Activated CD8-positive, alpha-beta memory T cell treated with anti-CD3 and anti-CD28 coated beads for 36 hours (primary cell): Measurements from ENCODE around the gene MEAK7. TPM values are rescaled to one million over a fixed set of nuclear protein-coding genes. Genes with fewer than 3 reads are reported as not detected.

Source experiments
- CTCF ChIA-PET: fragments of 350-600 bp; sonication (Branson Sonifier 250); formaldehyde crosslinking; loops from one replicate; lab custom pipeline; 2021; ENCODE audit warnings: antibody characterized with exemption; lab: Charles Lee
- POLR2A ChIA-PET: fragments of 350-600 bp; sonication (Branson Sonifier 250); formaldehyde crosslinking; loops from one replicate; lab custom pipeline; 2021; ENCODE audit warnings: antibody characterized with exemption; lab: Charles Lee
- total RNA-seq, 2 experiments: library from RNA; stranded (reverse); gene quantifications; one replicate each; pipeline ENCODE4 v1.2.3, GENCODE V29; 2021

Gene MEAK7
- total RNA-seq, 2 experiments from 2014 or later: 9.6 to 10.8 TPM

DNA sequence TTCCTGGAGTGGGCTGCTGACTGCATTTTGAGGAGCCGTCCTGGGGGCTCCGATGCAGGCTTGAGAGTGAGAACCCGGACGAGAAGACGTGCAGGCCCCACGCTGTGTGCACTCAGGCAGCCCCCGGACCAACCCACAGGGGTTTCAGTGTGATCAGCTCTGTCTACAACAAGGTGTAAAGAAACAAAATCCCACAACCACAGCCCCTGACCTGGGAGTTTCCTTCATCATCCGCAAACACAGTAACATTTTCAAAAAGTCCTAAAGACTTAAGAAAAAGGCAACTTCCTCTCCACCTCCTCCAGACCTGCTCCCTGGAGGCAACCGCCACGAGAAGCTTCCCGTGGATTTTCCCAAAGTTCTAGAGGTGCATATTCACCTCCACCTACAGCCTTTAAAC, 15.4 kb upstream of the MEAK7 start:
- POLR2A ChIA-PET: no interaction called here

DNA sequence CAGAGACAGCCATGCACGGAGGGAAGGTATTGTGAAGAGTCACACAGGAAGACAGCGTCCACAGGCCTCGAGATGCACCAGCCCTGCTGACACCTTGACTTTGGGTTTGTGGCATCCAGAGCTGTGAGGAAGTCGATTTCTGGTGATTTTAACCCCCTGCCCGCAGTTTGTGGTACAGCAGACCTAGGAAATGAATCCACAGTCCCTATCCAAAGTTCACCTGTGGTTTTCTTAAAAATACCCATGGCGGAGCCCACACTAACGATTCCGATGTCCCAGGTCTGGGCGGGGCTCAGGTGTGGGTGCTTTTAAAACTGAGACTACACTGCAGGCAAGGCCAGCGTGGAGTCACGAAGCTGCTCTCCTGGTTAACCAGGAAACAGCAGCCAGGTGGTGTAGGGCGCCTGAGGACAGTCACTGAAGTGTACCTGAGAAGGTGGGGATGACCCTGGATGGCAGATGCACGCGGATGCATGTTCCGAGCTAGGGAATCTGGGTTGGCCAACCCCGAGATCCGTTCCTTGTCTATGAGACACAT, 14.4 kb upstream of the MEAK7 start:
- CTCF ChIA-PET: interaction anchor here (0.6 to 4.1 kb wide), 12 partner anchors 9 to 154 kb away, joined by 3 to 20 read pairs (median 4); partner anchors contain the start of gene MEAK7
- POLR2A ChIA-PET: interaction anchor here (0.6 to 1.3 kb wide), 3 partner anchors 13 to 82 kb away, joined by 5 to 7 read pairs (median 6); no protein-coding TSS in a partner anchor

More for the DNA sequence above, 15.4 kb upstream of the MEAK7 start:
- CTCF ChIA-PET: interaction anchor here (0.6 to 4.1 kb wide), 7 partner anchors 9 to 103 kb away, joined by 3 to 20 read pairs (median 6); partner anchors contain the start of gene MEAK7

DNA sequence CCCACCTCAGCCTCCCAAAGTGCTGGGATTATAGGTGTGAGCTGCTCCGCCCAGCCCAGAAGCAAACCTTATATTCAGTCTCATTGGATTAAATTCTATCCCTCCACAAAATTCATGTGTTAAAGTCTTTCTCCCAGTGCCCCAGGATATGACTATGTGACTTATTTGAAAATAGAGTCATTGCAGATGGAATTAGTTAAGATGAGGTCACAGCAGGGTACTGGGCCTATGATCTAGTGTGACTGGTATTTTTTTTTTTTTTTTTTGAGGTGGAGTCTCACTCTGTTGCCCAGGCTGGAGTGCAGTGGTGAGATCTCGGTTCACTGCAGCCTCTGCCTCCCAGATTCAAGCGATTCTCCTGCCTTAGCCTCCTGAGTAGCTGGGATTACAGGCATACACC, 13.8 kb upstream of the MEAK7 start:
- ChIA-PET POLR2A (interaction anchor here (0.6 to 1.3 kb wide), 4 partner anchors 13 to 83 kb away, joined by 3 to 7 read pairs (median 6); no protein-coding TSS in a partner anchor), CTCF (interaction anchor here (0.6 to 4.1 kb wide), 10 partner anchors 10 to 565 kb away, joined by 3 to 20 read pairs (median 4); partner anchors contain the start of gene MEAK7)

DNA sequence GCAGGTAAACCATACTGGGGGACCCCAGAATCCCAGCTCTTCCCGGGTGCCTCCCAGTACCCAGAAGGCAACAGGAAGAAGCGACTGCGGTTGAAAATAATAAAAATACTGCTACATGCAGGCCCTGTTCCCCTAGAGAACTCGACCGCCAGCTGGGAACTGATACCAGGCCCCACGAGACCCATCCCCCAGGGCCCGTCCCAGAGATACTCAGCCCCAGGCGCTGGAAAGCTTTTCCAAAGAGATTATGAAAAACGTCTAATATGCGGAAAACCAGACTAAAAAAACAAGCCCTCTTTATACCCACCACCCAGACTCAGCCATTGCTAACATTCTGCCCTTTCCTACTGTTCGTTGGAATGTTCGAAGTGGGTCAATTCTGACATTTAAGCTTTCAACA, 12.9 kb upstream of the MEAK7 start:
- CTCF ChIA-PET: interaction anchor here (0.6 to 4.1 kb wide), 5 partner anchors 11 to 104 kb away, joined by 3 to 20 read pairs (median 5); partner anchors contain the start of gene MEAK7
- POLR2A ChIA-PET: no interaction called here

DNA sequence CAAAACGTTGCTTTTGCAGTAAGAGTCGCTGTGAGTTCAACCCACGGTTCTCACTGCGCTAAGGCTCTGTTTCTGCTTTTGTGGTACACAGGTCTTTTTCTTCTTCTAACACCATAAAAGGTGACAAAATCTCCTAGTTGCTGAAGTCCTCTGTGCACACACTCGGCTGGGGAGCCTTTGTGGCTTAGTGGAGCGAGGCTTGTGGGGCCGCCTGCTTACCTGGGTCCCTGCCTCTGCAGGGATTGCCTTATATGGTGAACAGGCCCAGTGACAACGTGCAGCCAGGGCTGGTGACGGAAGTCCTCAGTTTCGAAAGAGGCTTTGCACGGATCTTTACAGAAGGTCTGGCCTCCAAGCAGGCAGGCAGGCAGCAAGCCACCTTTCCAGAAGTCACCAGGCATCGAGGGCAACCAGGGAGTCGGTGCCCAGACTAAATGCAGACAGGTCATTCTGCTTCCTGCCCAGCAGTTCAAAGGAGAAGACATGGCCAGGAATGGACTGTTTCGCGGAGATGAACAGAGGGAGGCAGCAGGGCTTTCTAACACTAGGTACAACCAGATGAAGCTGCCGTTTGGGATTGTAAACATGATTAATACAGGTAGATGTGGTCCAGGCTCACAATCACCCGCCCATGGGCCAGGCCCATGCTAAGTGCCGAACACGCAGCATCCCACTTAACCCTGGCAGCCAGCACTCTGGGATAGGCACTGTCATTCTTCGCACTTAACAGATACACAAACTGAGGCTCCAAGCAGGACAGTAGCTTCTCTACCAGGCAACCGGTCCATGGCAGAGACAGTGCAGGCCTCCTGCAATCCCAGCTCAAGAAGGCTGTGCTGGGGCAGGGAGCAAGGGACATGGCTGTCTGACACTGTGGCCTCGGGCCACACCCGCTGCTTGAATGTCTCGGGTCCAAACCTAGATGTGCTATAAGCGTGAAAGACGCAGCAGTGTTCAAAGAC, 10.7 kb upstream of the MEAK7 start:
- ChIA-PET CTCF (interaction anchor here (0.9 to 3.0 kb wide), 6 partner anchors 9 to 106 kb away, joined by 3 to 14 read pairs (median 5); partner anchors contain the start of gene MEAK7), POLR2A (interaction anchor here (1.1 kb wide), 2 partner anchors 77 to 84 kb away, joined by 4 to 6 read pairs; no protein-coding TSS in a partner anchor)

DNA sequence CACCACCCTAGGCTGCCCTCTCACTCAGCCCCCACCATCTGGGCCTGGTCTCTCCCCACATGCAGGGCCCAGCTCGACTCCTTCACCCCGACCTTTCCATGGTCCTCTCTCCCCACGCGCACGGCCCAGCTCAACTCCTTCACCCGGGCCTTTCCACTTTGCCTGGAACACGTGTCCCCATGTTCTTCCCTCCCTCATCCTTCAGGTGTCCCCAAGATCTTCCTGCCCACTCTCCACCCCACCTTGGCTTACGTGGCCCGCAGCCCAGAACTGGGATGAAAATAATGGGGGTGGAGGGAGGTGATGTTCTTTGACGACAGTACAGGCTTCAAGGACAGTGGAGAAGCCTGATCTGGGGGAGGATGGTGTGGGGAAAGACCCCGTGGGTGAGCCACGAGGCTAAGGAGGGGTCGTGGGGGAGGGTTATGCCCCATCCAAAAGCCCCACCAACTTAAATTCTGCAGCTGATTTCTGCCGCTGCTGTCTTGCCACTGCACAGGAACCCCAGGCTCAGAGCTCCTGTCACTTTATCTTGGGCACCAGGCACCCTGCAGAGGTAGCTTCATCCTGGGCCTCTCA, 9.9 kb upstream of the MEAK7 start:
- CTCF ChIA-PET: interaction anchor here (0.9 to 3.0 kb wide), 6 partner anchors 9 to 107 kb away, joined by 3 to 14 read pairs (median 5); partner anchors contain the start of gene MEAK7
- POLR2A ChIA-PET: interaction anchor here (0.8 to 1.1 kb wide), 3 partner anchors 39 to 85 kb away, joined by 4 to 6 read pairs (median 5); no protein-coding TSS in a partner anchor

DNA sequence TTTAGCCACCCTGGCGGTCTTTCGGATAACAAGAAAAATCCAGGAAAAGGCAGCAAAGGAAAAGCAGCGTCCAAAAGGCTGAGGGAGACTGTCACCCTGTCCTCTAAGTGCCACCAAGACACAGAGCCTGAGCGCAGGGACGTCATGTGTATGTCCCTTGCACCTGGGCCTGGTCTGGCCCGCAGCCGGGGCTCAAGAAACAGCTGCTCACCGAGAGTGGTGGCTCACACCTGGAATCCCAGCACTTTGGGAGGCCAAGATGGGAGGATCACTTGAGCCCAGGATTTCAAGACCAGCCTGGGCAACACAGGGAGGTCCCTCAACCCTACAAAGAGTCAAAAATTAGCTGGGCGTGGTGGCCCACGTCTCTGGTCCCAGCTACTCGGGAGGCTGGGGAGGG, 9.2 kb upstream of the MEAK7 start:
- CTCF ChIA-PET: interaction anchor here (0.7 to 3.0 kb wide), 11 partner anchors 8 to 236 kb away, joined by 3 to 14 read pairs (median 4); partner anchors contain the start of gene MEAK7
- POLR2A ChIA-PET: interaction anchor here (0.8 kb wide), 1 partner anchor 40 kb away, joined by 5 read pairs; no protein-coding TSS in a partner anchor

DNA sequence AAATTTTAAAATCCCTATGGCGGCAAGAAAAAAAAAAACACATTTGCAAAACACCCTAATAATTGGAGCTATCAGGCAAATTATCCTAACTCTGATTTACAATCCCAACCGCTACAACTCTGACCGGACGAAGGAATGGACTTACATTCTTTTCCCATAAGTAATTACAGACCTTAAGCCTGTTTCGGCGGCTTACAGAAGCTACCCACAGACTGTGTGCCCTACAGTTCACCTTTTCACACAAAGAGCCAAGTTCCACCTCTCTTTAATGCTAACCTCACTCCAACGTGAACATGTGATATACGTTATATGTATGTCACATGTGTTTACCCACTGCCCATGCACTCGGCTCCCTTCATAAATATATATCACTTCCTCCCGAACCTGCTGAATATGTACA, 8.7 kb upstream of the MEAK7 start:
- ChIA-PET CTCF (interaction anchor here (0.6 to 3.0 kb wide), 8 partner anchors 7 to 439 kb away, joined by 3 to 14 read pairs (median 4); partner anchors contain the start of gene MEAK7), POLR2A (no interaction called here)

DNA sequence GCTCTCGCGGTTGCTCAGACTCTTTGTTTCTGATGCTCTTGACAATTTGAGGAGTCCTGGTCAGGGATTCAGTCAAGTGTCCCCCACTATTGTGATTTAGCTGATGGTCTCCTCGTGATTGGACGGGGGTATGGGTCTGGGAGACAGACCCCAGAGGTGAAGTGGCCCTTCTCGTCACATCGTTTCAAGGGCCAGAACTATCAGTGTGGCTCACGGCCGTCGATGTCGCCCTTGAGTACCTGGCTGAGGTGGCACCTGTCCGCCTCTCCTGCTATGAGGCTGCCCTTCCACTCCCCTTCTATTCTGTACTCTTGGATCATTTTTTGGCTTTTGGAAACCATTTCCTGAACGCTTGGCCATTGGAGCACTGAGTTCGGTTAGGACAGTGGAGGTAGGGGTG, 7.4 kb upstream of the MEAK7 start:
- POLR2A ChIA-PET: interaction anchor here (1.5 kb wide), 1 partner anchor 37 kb away, joined by 12 read pairs; no protein-coding TSS in a partner anchor
- CTCF ChIA-PET: interaction anchor here (0.8 to 2.2 kb wide), 6 partner anchors 8 to 213 kb away, joined by 3 to 8 read pairs (median 5); no protein-coding TSS in a partner anchor

DNA sequence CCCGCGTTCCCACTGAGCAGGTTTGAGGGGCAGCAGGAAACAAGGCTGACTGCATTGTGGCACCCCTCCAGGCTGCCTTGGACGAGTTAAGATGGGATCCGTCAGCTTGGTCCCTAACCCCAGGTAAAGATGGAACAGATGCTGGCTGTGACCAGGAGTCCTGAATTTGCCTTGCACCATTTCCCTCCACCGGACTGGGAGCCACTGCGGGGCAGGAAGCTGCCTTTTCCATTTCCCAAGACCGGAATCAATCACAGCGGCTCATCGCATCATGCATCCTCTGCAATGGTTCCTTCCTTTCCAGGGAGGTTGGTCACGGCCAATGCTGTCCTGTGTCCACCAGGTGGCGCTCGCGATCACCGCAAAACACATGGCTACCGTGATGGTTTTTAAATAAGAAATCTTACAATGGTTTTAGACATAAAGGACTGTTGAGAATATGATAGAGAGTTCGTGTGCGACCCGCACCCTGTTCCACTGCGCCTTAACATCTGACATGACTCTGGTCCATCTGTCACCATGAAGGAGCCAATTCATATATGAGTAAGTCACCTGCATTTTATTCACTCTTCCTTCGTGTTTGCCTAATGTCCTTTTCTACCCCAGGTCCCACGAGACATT, 6.8 kb upstream of the MEAK7 start:
- ChIA-PET POLR2A (interaction anchor here (1.5 kb wide), 1 partner anchor 38 kb away, joined by 12 read pairs; no protein-coding TSS in a partner anchor), CTCF (interaction anchor here (0.6 to 2.2 kb wide), 16 partner anchors 9 to 573 kb away, joined by 3 to 8 read pairs (median 4); no protein-coding TSS in a partner anchor)

DNA sequence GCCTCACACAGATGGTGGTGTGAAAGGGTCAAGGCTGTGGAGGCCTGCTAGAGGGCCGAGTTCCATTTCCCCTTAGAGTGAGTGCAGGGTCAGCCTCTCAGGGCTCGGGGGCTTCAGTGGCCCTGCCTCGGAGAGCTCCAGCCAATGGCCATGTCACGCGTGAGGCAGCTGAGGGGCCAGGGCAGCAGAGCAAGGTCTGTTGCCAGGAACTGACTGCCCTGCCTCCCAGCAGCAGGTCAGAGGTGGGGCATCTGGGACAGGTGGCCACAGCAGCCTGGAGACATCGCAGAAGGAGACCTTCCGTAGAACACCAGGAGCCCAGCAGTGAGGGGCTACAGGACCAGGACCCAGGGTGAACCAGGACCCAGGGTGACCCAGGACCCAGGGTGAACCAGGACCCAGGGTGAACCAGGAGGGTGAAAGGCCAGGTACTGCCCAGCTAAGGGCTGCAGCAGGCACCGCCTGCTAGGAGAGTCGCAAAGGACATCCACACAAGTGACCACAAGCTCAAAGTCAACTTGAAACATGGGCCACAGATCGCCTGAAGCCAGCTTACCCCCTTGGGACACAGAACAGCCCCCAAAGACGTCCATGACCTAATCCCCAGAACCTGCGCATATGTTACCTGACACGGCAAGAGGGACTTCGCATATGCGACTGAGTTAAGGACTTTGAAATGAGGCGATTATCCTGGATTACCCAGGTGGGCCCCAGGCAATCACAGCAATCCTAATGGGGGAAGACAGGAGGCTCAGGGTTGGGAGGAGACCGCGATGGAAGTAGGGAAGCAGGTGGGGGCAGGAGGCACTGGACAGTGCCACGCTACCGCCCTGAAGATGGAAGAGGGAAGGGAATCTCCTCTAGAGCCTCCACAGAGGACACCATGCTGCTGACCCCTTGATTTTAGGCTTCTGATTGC, 4.8 kb upstream of the MEAK7 start:
- ChIA-PET CTCF (interaction anchor here (1.0 to 1.6 kb wide), 3 partner anchors 71 to 113 kb away, joined by 3 to 4 read pairs (median 4); no protein-coding TSS in a partner anchor), POLR2A (interaction anchor here (0.7 kb wide), 1 partner anchor 217 kb away, joined by 7 read pairs; no protein-coding TSS in a partner anchor)

DNA sequence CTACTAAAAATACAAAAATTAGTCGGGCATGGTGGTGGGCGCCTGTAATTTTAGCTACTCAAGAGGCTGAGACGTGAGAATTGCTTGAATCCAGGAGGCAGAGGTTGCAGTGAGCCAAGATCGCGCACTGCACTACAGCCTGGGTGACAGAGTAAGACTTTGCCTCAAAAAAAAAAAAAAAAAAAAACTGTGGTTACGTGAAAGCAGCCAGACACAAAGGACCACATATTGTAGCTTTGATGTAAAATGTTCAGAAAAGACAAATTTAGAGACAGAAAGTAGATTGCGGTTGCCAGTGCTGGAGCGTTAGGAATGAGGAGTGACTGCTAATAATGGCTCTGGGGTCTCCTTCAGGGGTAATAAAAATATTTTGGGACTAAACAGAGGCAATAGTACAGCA, 4.0 kb upstream of the MEAK7 start:
- ChIA-PET POLR2A (no interaction called here), CTCF (interaction anchor here (0.8 to 4.1 kb wide), 5 partner anchors 10 to 114 kb away, joined by 3 to 20 read pairs (median 4); no protein-coding TSS in a partner anchor)

DNA sequence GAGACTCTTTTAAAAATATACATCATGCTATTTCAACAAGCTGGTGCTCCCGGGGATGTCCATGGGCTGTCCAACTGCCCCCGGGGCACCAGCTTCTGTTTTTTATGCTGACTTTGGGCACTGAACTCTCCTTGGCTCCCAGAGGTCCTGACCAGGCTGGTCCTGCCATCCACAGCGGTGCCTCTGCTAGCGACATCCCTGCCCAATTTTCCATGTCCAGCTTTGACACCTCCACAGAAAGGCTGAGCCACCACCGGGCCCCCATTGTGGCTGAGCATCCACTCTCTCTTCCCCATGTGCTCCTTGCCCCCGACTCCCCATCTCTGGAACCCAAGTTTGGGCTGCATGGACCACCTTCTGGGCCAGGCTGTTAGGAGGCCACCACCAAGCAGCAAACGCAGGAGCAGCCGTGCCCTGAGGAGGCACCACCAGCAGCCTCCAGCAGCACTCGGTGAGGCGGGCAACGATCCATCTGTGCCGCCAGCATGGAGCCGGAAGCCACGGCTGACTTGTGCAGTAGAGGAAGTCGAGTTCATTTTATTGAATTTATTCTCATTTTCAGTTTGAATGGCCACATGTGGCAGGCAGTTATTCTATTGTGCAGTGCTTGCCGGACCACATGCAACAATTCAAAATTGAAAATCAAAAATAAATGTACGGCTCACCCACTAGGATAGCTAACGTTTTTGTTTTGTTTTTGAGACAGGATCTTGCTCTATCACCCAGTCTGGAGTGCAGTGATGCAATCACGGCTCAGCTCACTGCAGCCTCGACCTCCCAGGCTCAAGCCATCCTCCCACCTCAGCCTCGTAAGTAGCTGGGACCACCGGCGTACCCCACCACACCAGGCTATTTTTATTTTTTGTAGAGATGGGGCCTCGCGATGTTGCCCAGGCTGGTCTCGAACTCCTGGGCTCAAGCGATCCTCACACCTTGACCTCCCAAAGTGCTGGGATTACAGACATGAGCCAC, 2.8 kb upstream of the MEAK7 start:
- CTCF ChIA-PET: interaction anchor here (0.8 to 4.1 kb wide), 23 partner anchors 7 to 231 kb away, joined by 3 to 20 read pairs (median 4); no protein-coding TSS in a partner anchor
- POLR2A ChIA-PET: interaction anchor here (0.5 to 1.4 kb wide), 5 partner anchors 42 to 110 kb away, joined by 3 to 12 read pairs (median 4); no protein-coding TSS in a partner anchor

DNA sequence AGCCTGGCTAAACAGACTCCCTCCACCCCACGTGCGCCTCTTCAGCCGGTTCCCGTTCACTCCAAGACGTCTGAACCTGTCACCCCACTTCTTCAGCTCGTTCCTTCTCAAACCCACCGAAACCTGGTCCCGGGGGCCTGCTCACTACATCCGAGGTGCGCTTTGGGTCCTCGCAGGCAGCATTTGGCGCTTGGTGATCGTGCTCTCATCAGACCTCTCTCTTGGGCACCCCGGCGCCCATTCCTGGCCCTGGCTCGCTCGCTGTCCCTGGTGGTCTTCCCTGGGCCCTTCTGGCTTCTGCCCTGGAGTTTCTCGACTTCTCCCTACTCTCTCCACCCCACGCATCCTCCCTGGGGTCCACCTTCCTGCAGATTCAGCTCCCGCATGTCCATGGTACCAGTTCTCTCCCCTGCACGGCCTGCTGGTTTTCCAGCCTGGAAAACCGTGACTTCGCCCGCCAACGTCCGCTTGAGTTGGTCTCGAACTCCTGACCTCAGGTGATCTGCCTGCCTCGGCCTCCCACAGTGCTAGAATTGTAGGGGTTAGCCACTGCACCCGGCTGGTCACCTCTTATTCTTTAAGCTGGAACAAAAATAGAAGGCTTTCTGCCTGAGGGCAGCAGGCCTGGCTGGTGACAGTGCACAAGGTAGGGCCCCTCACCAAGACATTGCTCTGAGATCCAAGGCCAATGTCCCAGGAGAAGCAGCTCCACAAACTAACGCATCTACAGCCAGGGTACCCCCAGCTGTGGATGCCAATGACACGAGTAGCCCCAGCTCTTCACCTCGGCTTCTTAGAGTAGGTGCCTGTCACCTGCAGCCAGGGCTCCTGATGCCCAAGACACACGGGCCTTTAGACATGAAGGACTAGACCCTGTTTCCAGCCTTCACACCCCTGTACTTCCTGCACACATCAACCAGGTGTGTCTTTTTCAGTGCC, 1.1 kb upstream of the MEAK7 start:
- ChIA-PET CTCF (interaction anchor here (0.6 to 4.1 kb wide), 27 partner anchors 7 to 459 kb away, joined by 3 to 20 read pairs (median 4); partner anchors contain the start of gene TAF1C), POLR2A (interaction anchor here (0.9 to 1.4 kb wide), 5 partner anchors 13 to 111 kb away, joined by 3 to 8 read pairs (median 4); no protein-coding TSS in a partner anchor)
